ACC112 (cell line): ENCODE measurements around the gene ARRDC4.
"Not testable (repeated sequence)": the region's sequence is repeated elsewhere in the genome, so short reads cannot be mapped to it uniquely, and the experiment has no call there.

Source experiments
- H2AFZ ChIP-seq: fragments of 200-600 bp; sonication (generic); one replicate; pipeline ENCODE4 v1.6.0; 2017; ENCODE audit warnings: antibody characterized with exemption, low read length; ENCODE audit not compliant: unreplicated experiment
- H3K27ac ChIP-seq: fragments of 200-600 bp; sonication (generic); 2 replicates; pipeline ENCODE4 v1.5.1; 2014; ENCODE audit warnings: low read depth, mild to moderate bottlenecking, antibody characterized with exemption, low read length, moderate library complexity
- H3K27me3 ChIP-seq: fragments of 200-600 bp; sonication (generic); 2 replicates; pipeline ENCODE4 v1.6.1; 2014; ENCODE audit warnings: mild to moderate bottlenecking, antibody characterized with exemption, low read length, moderate library complexity, mixed read lengths; ENCODE audit not compliant: insufficient read depth
- H3K36me3 ChIP-seq: fragments of 200-600 bp; sonication (generic); 2 replicates; pipeline ENCODE4 v1.6.1; 2016; ENCODE audit warnings: mild to moderate bottlenecking, antibody characterized with exemption, low read length, moderate library complexity, mixed read lengths; ENCODE audit not compliant: insufficient read depth
- H3K4me1 ChIP-seq: fragments of 200-600 bp; sonication (generic); one replicate; pipeline ENCODE4 v1.6.1; 2016; ENCODE audit warnings: low read length, mixed read lengths; ENCODE audit not compliant: insufficient read depth, unreplicated experiment, control insufficient read depth
- H3K4me3 ChIP-seq: fragments of 200-600 bp; sonication (generic); 2 replicates; pipeline ENCODE4 v1.5.1; 2014; ENCODE audit warnings: mild to moderate bottlenecking, low read depth, low read length
- H3K79me2 ChIP-seq: fragments of 200-600 bp; sonication (generic); one replicate; pipeline ENCODE4 v1.6.0; 2016; ENCODE audit warnings: low read length; ENCODE audit not compliant: control insufficient read depth, unreplicated experiment, insufficient read depth

Gene ARRDC4

DNA sequence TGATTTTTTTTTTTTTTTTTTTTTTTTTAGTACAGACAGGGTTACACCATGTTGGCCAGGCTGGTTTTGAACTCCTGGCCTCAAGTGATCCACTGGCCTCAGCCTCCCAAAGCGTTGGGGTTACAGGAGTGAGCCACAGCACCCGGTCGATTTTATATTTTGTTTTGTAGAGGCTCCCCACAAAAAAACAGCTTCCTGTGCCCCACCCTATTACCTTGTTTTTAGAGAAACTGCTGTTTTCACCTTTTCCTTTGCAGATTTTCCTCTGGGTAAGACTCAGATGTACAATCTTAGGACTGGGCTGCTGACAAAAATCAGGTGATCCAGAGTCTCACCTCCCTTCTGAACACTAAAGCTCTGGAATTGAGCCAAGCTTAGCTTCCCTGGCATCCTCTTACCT lies 20.6 kb downstream of the ARRDC4 start:
- H2AFZ ChIP-seq, result no peak overlapping the region
- no peaks in the 10 kb centered on the region for H3K36me3 ChIP-seq
- no peak overlapping the region for H3K27ac ChIP-seq
- H3K79me2 ChIP-seq, result no peaks in the 10 kb centered on the region
- no peaks in the 10 kb centered on the region for H3K27me3 ChIP-seq
- H3K4me1 ChIP-seq, result no peaks in the 10 kb centered on the region
- no peak overlapping the region for H3K4me3 ChIP-seq

DNA sequence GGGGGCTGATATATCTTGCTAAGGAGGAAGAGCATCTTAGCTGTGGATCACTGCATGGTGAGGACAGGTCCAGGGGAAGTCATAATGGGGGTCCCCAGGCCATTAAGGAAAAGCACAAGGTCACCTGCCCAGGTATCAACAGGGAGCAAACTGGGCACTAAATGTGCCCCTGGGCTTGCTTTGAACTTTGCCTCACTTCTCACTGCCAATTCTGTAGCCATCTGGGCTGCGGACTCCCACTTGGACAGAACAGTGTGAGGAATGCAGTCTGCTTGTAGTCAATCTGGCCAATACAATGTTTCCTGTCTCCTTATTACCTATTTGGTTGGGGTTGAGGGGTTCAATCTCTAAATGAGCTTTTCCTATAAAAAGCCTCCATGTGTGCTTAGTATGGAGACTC lies 21.3 kb downstream of the ARRDC4 start:
- Histone ChIP-seq H3K79me2 (no peaks in the 10 kb centered on the region), H3K36me3 (no peaks in the 10 kb centered on the region), H3K27ac (no peak overlapping the region), H3K4me1 (no peaks in the 10 kb centered on the region), H3K4me3 (no peak overlapping the region), H3K27me3 (no peaks in the 10 kb centered on the region), H2AFZ (no peak overlapping the region)

DNA sequence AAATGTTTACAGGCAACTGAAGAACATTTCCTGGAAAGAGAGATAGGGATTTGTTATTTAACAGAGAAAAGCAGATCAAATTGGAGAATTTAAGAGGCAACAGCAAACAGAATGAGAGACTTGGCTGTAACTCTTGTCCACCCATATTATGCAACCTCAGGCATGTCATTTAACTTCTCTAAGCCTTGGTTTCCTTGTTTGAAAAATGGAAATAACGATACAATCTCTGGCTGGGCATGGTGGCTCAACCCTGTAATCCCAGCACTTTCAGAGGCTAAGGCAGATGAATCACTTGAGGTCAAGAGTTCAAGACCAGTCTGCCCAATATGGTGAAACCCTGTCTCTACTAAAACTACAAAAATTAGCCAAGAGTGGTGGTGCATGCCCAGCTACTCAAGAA lies 23.7 kb downstream of the ARRDC4 start:
- no peaks in the 10 kb centered on the region for H3K79me2 ChIP-seq
- H3K27me3 ChIP-seq, result no peaks in the 10 kb centered on the region
- no peak overlapping the region for H3K4me3 ChIP-seq
- H2AFZ ChIP-seq, result no peak overlapping the region
- no peaks in the 10 kb centered on the region for H3K36me3 ChIP-seq
- H3K4me1 ChIP-seq, result no peaks in the 10 kb centered on the region
- H3K27ac ChIP-seq, result no peak overlapping the region

DNA sequence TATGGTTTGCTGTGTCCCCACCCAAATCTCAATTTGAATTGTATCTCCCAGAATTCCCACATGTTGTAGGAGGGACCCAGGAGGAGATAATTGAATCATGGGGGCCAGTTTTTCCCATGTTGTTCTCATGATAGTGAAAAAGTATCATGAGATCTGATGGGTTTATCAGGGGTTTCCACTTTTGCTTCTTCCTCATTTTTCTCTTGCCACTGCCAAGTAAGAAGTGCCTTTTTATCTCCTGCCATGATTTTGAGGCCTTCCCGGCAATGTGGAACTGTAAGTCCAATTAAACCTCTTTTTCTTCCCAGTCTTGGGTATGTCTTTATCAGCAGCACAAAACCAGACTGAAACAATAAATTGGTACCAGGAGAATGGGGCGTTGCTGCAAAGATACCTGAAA lies 25.5 kb downstream of the ARRDC4 start:
- not testable (repeated sequence) for H3K27ac ChIP-seq, H3K79me2 ChIP-seq, H3K4me1 ChIP-seq, H3K27me3 ChIP-seq, H3K4me3 ChIP-seq, H3K36me3 ChIP-seq, H2AFZ ChIP-seq

DNA sequence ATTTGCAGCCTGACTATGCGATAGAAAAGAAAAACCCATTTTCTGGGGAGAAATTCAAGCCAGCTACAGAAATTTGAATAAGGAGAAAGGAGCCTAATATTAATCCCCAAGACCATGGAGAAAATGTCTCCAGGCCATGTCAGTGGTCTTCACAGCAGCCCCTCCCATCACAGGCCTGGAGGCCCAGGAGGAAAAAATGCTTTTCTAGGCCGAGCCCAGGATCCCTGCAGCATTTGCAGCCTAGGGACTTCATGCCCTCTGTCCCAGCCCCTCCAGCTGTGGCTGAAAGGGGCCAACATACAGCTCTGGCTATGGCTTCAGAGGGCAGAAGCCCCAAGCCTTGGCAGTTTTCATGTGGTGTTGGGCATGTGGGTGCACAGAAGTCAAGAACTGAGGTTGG lies 26.3 kb downstream of the ARRDC4 start:
- Histone ChIP-seq H3K36me3 (no peaks in the 10 kb centered on the region), H2AFZ (no peak overlapping the region), H3K27ac (no peak overlapping the region), H3K4me1 (no peaks in the 10 kb centered on the region), H3K79me2 (no peaks in the 10 kb centered on the region), H3K4me3 (no peak overlapping the region), H3K27me3 (no peaks in the 10 kb centered on the region)

DNA sequence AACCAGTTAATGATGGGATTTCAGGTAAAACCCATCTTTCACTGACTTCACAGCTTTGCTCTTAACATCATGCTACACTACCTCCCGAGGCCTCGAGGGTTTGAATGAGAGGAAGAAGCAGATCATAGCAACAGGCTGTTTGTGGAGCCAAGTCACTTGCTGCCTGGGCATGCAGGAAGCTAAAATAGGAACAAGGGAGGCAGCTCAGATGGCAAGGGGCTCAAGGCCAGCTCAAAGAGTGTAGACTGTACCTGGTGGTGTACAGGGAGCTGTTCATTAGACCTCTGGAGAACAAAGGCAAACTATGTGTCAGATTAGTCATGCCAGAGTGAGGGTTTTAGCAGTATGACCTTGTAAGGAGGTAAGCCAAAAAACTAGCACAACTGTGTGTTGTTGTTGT lies 28.8 kb downstream of the ARRDC4 start:
- H3K27ac ChIP-seq, result no peak overlapping the region
- no peaks in the 10 kb centered on the region for H3K4me1 ChIP-seq
- H3K27me3 ChIP-seq, result no peaks in the 10 kb centered on the region
- no peak overlapping the region for H3K4me3 ChIP-seq
- no peaks in the 10 kb centered on the region for H3K79me2 ChIP-seq
- no peak overlapping the region for H2AFZ ChIP-seq
- no peaks in the 10 kb centered on the region for H3K36me3 ChIP-seq

DNA sequence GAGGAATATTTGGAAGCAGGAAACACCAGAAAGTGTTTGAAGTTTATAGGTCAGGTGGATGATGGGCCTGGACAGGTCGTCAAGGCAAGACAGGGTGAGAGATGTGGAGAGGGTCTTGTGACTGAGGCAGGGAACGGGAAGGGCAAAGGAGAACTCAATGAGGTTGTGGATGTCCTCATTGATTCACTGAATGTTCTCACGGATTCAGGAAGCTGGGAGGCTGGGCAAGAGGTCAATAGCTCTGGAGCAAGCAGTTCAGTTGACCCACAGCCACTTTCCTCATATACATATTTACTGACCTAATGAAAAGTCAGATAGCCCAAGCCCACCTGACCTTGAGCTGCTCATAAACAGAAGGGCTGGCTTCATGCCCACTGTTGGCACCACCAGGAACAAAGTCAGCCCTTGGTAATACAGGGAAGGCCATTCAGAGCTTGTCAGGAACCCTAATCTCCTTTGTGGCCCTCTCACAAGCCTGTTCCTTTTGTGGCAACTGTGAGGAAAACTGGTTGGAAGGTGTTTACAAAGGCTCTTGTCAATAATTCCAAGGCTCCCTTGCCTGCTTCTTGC lies 31.6 kb downstream of the ARRDC4 start:
- H3K36me3 ChIP-seq, result no peaks in the 10 kb centered on the region
- H2AFZ ChIP-seq, result no peak overlapping the region

DNA sequence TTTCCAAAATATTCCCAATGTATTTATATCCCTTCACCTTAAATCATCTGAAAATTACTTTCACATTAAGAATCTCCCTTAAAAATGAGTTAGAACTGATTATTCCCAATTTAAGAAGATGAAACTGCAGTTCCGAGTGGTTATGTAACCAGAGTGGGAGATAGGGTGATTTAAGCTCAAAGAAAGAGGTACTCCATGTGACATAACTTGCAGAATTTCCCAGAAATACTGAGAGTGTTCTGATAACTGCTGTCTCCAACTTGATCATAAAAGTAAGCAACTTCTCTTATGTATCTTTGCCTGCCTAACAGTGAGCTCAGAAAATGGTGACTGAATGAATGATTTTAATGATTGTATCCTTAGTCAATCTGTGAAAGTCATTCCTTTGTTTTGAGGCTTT lies 32.3 kb downstream of the ARRDC4 start:
- no peaks in the 10 kb centered on the region for H3K27me3 ChIP-seq
- no peak overlapping the region for H3K27ac ChIP-seq
- H2AFZ ChIP-seq, result no peak overlapping the region
- no peak overlapping the region for H3K4me3 ChIP-seq
- no peaks in the 10 kb centered on the region for H3K79me2 ChIP-seq
- no peaks in the 10 kb centered on the region for H3K4me1 ChIP-seq
- H3K36me3 ChIP-seq, result no peaks in the 10 kb centered on the region

More for the DNA sequence above, 31.6 kb downstream of the ARRDC4 start:
- no peak overlapping the region for H3K27ac ChIP-seq
- H3K79me2 ChIP-seq, result no peaks in the 10 kb centered on the region
- H3K4me3 ChIP-seq, result no peak overlapping the region
- H3K4me1 ChIP-seq, result no peaks in the 10 kb centered on the region
- no peaks in the 10 kb centered on the region for H3K27me3 ChIP-seq

DNA sequence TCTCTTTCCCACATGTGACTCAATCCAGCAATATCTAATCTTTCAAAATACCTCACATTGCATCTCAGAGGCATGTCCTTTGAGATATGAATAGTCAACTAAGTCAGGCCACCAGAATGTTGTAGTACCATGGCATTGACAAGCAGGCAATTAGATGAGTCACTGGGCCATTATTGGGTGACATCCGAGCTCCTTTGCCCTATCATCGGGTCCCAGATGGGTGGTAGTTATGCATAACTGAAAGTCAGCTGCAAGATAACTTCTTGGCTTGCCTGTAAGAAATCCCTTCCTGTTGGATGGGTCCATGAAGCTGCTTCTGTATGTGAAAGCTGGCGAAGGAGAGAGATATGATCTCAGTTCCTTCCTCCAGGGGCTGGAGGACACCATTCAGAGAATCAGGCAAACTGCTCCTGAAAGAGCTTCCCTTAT lies 32.8 kb downstream of the ARRDC4 start:
- Histone ChIP-seq H3K4me1 (no peaks in the 10 kb centered on the region), H3K27ac (no peak overlapping the region), H3K79me2 (no peaks in the 10 kb centered on the region), H2AFZ (no peak overlapping the region), H3K27me3 (no peaks in the 10 kb centered on the region), H3K36me3 (no peaks in the 10 kb centered on the region), H3K4me3 (no peak overlapping the region)

DNA sequence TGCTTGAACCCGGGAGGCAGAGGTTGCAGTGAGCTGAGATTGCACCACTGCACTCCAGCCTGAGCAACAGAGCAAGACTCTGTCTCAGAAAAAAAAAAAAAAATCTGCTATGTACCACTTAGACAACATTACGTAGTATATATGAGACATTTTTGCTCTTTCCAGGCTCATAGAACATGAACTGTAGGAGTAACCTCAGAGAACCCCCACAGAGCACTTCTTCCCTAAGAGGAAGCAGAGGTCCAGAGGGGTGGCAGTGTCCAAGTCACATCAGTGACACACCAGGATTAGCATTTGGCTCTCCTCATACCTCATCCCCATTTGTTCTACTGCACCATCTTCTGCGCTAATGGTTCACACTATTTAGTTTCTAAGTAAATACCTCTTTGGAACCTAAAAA lies 33.7 kb downstream of the ARRDC4 start:
- Histone ChIP-seq H3K4me3 (no peak overlapping the region), H3K36me3 (no peaks in the 10 kb centered on the region), H3K27me3 (no peaks in the 10 kb centered on the region), H3K79me2 (no peaks in the 10 kb centered on the region), H3K4me1 (no peaks in the 10 kb centered on the region), H2AFZ (no peak overlapping the region), H3K27ac (no peak overlapping the region)

DNA sequence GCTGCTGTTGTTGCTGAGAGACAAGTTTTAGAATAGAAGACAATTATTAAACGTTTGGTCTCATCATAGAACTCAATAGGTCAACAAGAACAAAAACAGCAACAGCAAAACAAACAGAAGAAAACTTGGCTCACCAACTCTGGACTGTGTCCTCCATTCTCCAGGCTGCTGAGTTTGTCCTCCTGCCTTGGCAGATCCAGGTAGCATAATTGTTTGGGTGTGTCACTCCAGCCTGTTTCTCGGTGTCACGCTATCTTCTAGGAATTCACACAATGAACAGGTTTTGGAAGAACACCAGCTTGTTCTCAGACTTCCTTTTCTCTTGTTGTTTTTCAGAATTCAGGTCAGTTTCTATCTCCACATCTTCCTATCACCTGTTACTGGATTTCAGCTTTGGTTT lies 34.7 kb downstream of the ARRDC4 start:
- Histone ChIP-seq H3K79me2 (no peaks in the 10 kb centered on the region), H3K36me3 (no peaks in the 10 kb centered on the region), H3K27me3 (no peaks in the 10 kb centered on the region), H2AFZ (no peak overlapping the region), H3K27ac (no peak overlapping the region), H3K4me1 (no peaks in the 10 kb centered on the region), H3K4me3 (no peak overlapping the region)
